ENCODE data around the gene CCDC106.

DNA sequence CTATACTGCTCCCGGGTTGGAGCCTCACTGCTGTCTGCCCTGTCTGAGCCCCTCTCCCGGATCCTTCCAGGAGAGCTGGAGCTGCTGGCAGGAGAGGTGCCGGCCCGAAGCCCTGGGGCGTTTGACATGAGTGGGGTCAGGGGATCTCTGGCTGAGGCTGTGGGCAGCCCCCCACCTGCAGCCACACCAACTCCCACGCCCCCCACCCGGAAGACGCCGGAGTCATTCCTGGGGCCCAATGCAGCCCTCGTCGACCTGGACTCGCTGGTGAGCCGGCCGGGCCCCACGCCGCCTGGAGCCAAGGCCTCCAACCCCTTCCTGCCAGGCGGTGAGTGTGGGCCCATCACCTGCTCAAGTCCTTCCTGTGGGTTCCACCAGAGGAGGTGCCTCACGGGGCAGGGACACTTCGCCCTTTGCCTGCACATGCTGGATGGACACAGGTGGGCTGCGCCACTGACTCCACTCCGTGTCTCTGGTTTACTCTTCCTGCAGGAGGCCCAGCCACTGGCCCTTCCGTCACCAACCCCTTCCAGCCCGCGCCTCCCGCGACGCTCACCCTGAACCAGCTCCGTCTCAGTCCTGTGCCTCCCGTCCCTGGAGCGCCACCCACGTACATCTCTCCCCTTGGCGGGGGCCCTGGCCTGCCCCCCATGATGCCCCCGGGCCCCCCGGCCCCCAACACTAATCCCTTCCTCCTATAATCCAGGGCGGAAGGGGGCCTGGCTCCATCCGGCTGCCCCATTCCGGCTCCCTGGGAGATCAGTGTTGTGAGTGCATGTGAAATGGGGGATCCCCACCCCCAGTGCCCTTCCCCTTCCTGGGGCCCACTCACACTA lies 46.9 kb downstream of the CCDC106 start:
- TF ChIP-seq, protein P1, sequence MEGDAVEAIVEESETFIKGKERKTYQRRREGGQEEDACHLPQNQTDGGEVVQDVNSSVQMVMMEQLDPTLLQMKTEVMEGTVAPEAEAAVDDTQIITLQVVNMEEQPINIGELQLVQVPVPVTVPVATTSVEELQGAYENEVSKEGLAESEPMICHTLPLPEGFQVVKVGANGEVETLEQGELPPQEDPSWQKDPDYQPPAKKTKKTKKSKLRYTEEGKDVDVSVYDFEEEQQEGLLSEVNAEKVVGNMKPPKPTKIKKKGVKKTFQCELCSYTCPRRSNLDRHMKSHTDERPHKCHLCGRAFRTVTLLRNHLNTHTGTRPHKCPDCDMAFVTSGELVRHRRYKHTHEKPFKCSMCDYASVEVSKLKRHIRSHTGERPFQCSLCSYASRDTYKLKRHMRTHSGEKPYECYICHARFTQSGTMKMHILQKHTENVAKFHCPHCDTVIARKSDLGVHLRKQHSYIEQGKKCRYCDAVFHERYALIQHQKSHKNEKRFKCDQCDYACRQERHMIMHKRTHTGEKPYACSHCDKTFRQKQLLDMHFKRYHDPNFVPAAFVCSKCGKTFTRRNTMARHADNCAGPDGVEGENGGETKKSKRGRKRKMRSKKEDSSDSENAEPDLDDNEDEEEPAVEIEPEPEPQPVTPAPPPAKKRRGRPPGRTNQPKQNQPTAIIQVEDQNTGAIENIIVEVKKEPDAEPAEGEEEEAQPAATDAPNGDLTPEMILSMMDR (IDR thresholded peaks at IDR 0.05; ENCODE audit: insufficient read depth, low read depth, low read length), result no peak
- no peak for TF ChIP-seq EZH2 (IDR thresholded peaks at IDR 0.05; ENCODE audit: insufficient read depth, low read length)
